ENCODE data around the gene ARL4A. TPM values are rescaled to one million over a fixed set of nuclear protein-coding genes. Genes with fewer than 3 reads are reported as not detected.

The ARL4A gene
- total RNA-seq, 1 experiment from 2014 or later = 14.8 TPM

DNA sequence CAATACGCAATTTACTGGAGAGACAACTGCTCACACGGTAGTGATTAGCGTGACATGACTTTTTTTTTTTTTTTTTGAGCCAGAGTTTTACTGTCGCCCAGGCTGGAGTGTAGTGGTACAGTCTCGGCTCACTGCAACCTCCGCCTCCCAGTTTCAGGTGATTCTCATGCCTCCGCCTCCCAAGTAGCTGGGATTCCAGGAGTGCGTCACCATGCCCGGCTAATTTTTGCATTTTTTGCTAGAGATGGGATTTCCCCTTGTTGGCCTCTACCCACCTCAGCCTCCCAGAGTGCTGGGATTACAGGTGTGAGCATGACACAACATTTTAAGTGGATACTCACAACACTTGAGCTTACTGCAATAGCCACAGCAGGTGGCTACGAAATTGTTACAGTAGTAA is 11.9 kb downstream of the ARL4A start:
- DNase-seq (ENCODE audit: low read depth) = no peak

DNA sequence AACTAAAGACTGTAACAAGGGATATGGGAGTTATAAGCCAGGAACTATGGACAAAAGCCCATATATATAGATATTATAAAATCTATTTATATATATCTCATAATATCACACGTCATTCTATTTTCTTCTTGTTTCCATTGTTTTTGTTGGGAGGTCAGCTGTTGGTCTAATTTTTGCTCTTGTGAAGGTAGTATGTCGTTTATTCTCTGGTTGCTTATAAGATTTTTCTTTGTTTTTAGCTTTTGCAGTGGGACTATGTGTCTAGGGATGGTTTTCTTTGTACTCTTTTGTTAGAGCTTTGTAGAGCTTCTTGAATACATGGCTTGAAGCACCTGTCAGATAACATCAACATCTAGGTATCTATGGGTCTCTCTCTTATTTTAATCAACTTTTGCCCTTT is 14.0 kb downstream of the ARL4A start:
- no peak for DNase-seq (ENCODE audit: low read depth)

DNA sequence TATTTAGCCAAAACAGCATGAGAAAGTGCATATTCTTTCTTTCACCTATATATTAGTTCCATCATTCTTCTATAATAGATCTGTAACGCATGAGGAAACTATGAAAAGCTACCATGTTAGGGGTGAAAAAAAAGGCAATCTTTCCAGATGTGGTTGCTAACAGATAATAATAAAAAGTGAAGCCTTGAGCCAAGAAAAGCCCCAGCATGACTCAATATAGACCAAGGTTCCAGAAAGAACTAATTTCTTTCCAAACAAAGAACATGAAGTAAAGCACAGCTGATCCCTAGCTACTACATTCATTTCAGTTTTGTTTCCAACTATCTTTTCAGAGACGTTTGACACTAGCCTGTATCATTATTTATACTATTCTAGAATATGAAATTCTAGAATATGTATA is 16.4 kb downstream of the ARL4A start:
- DNase-seq (ENCODE audit: low read depth) = no peak

DNA sequence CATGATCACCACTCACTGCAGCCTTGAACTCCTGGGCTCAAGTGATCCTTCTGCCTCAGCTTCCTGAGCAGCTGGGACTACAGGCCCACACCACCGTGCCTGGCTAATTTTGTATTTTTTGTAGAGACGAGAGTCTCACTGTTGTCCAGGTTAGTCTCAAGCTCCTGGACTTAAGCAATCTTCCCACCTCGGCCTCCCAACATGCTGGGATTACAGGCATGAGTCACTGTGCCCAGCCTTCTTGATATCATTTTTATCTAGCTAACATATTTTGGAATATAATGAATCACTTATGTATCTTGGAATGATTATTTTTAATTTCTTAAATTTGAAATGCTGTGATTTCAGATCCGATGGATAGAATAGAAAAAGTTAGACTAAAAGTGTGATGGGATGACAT is 18.4 kb downstream of the ARL4A start:
- no peak for DNase-seq (ENCODE audit: low read depth)

DNA sequence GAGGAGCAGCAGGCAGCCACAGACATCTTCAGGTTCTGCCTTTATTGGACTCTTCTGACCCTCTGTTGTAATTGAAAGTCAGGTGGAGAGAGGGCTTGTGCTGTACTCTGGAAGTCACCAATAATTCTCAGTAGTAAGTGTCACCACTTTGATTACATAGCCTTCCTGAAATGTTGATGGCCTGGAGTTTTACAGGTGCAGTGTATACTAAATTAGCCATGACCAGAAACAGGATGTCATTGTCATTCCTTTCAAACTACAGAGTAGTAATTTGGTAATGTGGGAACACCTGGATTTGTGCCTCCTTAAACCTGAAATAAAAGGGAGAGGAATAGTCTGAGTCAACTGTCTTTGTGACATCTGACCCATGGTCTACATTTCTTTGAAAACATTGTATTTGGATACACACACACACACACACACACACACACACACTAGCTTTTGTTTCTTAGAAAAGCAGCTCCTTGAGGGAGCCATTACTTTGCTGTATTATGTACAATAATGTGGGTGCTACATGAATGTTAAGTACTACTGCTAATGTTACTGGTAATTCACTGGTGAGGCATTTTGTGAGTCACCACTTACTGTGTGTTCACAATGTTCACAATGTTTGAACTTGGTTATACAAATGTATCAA is 19.6 kb downstream of the ARL4A start:
- DNase-seq (ENCODE audit: low read depth) = peak; percentile 45

DNA sequence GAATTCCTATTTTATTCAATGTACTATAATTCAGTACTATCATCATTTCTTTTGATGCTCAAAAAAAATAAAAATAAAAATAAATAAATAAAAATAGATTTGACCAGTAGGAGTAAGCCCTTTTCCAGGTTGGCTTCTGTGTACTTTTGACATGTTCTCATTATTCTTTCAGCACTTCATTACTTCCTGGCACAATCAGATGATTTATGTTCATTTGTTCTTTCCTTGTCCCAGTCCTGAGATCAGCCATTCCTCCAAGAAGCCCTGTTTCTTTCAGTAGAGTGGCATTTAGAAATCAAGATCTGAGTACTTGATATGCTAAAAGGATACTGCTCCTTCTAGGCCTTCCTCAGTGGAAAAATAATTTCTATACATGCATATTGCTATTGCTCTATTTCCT is 20.9 kb downstream of the ARL4A start:
- no peak for DNase-seq (ENCODE audit: low read depth)

DNA sequence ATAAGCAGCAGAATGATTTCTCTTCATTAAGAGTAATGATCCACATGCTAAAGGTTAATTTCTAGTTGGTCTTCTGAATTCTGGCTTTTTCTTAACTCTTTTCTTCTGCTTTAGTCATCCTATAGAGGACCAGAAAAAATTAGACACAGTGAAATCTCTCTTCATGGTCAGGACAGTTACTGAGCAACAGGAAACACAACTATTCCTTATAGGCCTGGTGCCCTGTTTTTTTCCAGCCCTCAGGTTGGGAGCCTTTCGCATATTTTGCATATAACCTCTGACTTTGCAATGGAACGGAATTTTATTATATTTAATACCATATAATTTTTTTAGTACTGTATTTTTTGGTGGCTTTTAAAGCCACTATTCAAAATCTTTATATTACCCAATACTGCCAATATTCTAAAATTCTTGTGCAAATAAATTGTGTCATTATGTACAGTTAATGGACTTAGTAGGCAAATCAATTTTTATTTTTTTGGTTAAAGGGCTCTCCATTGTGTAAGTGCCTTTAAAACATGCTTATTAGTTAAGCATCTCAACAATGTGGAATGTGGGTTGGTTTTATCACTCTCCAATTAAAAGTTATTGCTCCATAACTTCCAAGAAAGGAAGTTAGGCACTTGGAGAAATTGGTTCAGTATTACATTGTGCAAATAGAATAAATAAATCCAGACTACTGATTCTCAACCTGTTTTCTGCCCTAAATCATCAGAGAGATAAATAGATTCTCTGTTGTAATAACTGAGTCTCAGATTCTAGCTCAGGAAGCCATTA is 22.5 kb downstream of the ARL4A start:
- DNase-seq (ENCODE audit: low read depth) = no peak

DNA sequence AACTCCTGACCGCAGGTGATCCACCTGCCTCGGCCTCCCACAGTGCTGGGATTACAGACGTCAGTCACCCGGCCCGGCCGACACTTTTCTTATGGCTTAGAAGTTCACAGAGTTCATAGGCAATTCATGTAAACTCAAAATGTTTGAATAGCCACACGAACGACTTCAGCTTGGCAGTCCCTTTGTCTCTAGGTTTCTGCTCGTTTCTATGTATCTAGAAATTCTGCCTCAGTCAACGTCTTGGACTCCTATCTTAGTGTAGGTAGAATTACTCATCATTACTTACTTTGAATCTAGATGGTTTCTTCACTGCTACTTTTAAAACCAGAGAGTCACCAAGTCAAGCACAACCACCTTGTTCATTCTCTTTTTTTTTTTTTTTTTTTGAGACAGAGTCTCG is 23.7 kb downstream of the ARL4A start:
- no peak for DNase-seq (ENCODE audit: low read depth)

DNA sequence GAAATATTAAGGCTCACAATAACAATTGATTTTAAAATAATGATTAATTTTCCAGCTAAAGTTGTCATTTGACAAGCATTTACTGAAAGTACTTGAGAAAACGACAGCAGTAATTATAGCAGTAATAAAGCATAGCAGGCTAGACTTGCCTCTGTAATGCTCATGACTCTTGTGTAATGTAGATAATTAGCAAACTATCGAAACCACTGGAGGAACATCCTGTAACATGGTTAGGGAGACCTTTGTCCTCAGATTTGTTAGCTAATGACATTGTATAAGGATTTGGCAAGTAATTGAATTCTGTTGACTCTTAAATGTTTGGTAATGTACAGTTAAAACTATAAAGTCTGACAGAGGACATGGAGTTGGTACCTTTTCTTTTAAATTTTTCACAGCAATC is 24.8 kb downstream of the ARL4A start:
- DNase-seq (ENCODE audit: low read depth) = no peak

DNA sequence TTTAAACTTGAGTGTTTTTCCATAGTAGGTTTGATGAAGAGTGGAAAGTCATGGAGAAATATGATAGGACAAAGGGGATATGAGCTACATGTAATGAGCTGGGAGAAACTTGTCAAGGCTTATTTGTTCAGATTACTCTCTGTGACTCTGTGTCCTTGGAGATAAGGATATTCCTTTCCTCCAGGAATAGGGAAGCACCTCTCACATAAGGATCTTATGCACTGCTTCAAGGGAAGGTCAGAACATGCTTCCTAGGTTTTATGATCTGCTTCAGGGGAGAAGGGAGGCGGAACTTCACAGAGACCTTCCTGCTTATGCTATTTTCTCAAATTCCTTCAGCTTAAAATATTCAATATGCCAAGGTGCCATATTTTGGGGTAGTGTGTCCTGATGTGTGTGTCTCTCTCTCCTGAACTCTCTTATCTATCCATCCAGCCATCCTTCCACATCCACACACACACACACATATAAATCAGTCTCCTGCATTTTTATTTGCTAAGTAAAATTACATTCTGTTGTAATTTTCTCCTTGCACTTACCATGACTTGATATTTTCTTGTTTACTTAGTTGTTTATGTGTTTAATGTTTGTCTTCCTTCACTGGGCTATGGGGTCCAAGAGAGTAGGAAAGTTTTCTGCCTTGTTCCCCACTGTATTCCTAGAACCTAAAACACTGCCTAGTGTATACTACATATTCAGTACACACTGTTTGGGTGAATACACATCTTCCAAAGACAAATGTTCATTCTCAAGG is 26.4 kb downstream of the ARL4A start:
- DNase-seq (ENCODE audit: low read depth) = no peak

DNA sequence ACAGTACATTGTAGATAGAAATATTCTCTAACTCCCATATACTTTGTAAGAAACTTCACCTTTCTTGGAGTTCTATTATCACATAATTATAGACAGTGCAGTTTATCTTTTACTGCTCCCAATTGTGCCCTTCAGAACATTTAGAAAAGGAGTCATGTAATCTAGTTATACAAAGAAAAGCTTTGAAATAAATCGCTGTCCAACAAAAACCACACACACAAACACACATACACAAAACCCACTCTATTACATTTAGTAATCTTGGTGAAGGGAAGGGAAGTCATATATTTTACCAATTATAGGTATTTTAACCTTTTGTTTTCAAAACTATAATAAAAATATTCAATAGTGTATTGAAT is 26.9 kb downstream of the ARL4A start:
- no peak for DNase-seq (ENCODE audit: low read depth)

DNA sequence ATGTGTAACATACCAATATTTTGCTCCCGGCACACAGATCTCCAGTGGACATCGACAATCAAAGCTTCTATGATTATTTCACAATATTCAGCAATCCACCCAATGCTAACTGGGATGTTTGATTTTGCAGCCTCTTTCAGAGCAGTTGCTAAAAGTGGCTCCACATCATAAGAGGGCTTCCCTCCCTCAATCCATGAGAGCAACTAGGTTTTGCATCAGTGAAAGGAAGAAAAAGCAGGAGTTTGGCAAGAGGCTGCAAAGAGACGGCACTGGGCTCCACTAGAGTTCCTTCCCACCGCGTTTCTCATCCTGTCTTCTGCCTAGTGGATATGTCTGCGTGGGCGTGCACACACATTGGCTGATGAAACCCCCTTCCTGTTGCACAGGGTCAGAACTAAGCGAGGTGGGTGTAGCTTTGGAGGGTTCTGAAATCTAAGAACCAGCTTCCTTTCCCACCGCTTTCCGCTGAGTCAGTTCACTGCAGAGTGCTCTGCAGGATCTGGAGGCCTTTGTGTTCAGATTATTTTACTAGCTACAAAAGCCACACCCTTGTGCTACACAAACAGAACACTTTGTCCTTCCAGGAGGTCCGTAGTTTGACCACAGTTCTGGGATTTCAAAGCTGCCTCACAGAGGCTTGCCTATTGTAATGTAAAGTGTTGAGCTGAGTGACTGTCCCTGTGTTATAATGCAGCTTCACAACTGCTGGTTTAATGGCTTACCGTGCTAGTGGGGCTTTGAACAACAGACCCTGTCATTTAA is 28.1 kb downstream of the ARL4A start:
- peak; percentile 97 for DNase-seq (ENCODE audit: low read depth)

DNA sequence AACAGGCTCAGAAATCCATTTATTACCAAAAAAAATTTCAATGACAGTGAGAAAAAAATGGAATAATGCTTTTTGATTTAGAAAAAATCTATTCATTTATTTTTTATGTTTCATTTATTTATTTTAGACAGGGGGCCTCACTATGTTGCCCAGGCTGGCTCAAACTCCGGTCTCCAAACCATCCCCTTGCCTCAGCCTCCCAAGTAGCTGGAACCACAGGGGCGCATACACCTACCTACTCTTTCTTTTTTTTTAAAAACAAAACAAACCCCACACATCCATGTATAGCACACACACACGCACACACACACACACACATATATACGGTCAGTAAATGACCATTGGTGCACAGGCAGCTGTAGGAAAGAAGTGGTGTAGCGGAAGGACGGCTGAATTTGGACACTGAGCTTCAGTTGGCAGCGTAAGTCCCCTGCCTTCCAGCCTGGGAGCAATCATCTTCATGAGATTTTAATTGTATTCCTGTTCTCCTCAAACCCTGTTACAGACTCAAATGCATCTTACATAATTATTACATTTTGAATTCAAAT is 28.8 kb downstream of the ARL4A start:
- no peak for DNase-seq (ENCODE audit: low read depth)

DNA sequence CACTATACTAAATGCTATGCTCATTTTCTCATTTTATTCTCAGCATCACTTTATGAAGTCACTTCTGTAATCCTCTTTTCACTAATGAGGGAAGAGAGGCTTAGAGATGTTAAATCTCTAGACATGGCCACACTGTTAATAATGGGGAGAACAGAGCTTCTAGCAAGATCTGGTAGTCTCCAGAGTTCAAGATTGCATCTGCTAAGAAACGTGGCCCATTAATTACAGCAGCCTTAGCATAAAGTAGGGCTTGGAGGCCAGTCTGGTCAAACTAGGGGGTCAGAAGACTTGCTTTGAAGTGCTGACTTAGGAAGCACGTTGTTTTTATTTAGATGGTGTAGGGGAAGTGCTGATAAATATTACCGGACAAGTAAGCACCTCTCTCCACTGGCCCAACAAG is 29.3 kb downstream of the ARL4A start:
- no peak for DNase-seq (ENCODE audit: low read depth)

DNA sequence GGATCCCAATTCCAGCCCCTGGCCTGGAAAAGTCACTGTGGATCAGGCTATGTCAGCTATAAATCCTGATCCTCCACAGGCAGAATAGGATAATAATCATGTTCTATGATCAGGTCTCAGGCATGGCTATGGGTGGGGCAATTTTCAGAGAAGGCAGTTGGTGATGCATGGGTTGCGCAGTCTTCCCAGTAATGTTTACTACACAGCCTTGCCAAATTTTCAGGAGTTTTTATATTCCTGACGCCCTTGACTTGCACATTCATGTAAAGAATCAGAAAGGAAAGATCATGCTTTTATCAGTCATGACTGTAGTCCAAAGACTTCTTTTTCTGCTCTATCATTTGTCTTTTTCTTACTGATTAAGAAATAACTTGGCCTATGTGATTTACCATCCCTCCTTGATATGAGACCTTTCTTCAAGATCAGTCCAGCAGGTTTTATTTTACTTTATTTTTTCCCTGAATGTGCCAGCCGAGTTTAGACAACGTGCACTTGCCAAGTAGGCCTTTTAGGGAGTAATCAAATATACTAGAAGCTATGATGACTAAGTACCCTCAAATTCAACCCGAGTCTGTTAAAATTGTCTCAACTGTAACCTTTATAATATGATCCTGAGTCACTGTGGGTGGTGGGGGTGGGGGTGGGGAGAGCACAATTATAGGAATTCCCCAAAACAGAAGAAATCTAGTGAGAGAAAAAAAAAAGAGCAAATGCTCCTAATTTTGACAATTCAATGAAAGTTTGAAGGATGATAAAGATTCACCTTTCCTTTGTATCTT is 31.9 kb downstream of the ARL4A start:
- peak; percentile 72 for DNase-seq (ENCODE audit: low read depth)

DNA sequence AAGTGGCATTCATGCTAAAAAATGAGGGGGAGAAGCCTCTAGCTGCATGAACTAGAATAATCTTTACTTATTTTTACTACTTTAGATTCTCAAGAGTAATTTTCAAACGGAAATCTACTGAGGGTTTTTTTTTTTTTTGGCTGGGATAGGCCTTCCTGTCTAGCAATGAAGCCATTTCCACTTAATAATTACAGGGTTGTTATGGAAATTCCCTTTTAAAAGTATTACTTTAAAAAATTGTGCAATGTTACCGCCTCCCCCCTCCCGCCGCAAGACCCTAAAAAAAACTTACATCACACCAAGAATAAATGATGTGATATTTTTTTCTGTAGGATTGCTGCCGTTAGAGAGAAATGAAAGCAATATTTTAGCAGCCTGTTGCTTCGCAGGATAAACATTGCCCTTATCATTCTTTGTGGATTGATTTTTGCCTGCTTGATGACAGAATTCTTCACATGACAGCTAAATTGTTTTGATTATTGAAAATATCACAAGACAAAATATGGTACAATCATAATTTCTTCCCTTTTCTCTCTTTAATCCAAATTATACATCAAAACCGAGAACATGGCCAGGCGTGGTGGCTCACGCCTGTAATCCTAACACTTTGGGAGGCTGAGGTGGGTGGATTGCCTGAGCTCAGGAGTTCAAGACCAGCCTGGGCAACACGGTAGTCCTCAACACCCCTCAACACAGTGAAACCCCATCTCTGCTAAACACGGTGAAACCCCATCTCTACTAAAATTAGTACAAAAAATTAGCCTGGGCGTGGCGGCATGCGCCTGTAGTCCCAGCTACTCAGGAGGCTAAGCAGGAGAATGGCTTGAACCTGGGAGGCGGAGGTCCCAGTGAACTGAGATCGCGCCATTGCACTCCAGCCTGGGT is 32.8 kb downstream of the ARL4A start:
- no peak for DNase-seq (ENCODE audit: low read depth)

DNA sequence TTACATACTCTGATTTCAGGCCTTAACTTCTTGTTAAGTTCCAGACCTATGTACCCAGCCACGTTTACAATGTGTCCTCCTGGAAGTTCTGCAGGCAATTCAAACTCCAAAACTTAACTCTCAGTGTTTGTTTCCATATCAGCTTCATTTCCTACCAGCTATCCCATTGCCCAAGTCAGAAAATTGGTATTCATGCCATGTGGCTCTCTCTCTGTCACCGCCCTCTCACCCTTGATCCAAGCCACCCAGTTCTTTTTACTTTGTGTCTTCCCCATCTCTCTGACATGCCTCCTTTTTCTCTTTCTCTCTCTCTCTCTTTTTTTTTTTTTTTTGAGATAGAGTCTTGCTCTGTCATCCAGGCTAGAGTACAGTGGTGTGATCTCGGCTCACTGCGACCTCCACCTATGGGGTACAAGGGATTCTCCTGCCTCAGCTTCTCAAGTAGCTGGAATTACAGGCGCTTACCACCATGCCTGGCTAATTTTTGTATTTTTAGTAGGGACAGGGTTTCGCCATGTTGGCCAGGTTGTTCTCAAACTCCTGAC is 33.9 kb downstream of the ARL4A start:
- DNase-seq (ENCODE audit: low read depth) = no peak

DNA sequence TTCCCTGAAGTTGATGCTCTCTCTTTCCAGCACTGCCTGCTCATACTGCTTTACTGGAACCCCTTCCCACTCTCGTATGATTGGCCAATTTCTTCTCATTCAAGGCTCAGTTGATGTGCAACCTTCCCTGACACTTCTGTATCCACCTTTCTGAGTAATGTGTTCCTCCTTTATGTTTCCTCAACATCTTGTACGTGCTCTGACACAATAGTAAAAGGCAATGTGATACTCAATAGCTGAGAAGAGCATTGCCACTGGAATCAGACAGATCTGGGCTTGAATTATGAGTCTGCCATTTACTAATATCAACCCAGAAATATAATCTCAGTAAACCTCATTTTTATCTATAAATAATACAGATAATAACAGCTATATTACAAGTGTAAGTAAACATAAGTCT is 34.7 kb downstream of the ARL4A start:
- DNase-seq (ENCODE audit: low read depth) = no peak
